ENCODE measurements around the gene NCAM2.

DNA sequence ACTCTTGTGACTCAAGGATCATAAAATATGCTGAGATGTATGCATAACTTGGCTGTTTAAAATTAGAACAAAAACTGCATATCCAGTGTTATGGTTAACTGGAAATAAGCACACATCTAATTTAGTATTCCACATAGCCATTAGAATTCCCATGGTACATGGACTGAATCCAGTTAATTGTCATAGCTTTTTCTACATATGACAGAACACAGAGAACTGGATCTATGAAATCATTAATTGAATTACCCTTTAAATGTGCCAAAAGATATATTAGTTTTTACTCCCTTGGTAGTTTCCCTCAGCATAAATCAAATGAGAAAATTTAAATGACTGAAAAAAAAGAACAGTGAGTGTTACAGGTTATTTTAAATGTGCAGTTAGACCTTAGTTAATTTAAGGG, 395.9 kb downstream of the NCAM2 start:
- no peak for TF ChIP-seq GATA3 (IDR thresholded peaks at IDR 0.05; ENCODE audit: low read depth, low read length)
- no peak for TF ChIP-seq GATA2 (IDR thresholded peaks at IDR 0.05; ENCODE audit: low read depth, low read length)

Data from SH-SY5Y (cell line).